Measurements from ENCODE around the gene UBXN6. TPM values are rescaled to one million over a fixed set of nuclear protein-coding genes. Genes with fewer than 3 reads are reported as not detected.

The UBXN6 gene
- total and polyA plus RNA-seq, 2 of the 8 experiments (the other 6 are each of a cell fraction or from before 2014, with no cell fraction given): 28.0 to 43.8 TPM

DNA sequence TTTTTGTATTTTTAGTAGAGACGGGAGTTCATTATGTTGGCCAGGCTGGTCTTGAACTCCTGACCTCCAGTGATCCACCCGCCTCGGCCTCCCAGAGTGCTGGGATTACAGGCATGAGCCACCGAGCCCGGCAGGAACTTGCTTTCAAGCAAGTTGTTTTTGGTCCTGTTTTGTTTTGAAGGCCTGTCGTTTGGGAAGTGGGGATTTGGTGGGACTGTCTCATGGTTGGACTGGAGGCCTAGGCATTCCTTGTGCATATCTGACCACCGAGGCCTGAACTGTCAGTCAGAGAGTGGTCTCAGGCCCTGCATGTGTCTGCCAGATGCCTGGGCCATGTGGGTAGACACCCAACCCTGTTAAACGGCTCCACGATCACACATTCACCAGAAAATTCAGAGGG, 26.3 kb downstream of the UBXN6 start (continued):
- TF ChIP-seq, protein P1, sequence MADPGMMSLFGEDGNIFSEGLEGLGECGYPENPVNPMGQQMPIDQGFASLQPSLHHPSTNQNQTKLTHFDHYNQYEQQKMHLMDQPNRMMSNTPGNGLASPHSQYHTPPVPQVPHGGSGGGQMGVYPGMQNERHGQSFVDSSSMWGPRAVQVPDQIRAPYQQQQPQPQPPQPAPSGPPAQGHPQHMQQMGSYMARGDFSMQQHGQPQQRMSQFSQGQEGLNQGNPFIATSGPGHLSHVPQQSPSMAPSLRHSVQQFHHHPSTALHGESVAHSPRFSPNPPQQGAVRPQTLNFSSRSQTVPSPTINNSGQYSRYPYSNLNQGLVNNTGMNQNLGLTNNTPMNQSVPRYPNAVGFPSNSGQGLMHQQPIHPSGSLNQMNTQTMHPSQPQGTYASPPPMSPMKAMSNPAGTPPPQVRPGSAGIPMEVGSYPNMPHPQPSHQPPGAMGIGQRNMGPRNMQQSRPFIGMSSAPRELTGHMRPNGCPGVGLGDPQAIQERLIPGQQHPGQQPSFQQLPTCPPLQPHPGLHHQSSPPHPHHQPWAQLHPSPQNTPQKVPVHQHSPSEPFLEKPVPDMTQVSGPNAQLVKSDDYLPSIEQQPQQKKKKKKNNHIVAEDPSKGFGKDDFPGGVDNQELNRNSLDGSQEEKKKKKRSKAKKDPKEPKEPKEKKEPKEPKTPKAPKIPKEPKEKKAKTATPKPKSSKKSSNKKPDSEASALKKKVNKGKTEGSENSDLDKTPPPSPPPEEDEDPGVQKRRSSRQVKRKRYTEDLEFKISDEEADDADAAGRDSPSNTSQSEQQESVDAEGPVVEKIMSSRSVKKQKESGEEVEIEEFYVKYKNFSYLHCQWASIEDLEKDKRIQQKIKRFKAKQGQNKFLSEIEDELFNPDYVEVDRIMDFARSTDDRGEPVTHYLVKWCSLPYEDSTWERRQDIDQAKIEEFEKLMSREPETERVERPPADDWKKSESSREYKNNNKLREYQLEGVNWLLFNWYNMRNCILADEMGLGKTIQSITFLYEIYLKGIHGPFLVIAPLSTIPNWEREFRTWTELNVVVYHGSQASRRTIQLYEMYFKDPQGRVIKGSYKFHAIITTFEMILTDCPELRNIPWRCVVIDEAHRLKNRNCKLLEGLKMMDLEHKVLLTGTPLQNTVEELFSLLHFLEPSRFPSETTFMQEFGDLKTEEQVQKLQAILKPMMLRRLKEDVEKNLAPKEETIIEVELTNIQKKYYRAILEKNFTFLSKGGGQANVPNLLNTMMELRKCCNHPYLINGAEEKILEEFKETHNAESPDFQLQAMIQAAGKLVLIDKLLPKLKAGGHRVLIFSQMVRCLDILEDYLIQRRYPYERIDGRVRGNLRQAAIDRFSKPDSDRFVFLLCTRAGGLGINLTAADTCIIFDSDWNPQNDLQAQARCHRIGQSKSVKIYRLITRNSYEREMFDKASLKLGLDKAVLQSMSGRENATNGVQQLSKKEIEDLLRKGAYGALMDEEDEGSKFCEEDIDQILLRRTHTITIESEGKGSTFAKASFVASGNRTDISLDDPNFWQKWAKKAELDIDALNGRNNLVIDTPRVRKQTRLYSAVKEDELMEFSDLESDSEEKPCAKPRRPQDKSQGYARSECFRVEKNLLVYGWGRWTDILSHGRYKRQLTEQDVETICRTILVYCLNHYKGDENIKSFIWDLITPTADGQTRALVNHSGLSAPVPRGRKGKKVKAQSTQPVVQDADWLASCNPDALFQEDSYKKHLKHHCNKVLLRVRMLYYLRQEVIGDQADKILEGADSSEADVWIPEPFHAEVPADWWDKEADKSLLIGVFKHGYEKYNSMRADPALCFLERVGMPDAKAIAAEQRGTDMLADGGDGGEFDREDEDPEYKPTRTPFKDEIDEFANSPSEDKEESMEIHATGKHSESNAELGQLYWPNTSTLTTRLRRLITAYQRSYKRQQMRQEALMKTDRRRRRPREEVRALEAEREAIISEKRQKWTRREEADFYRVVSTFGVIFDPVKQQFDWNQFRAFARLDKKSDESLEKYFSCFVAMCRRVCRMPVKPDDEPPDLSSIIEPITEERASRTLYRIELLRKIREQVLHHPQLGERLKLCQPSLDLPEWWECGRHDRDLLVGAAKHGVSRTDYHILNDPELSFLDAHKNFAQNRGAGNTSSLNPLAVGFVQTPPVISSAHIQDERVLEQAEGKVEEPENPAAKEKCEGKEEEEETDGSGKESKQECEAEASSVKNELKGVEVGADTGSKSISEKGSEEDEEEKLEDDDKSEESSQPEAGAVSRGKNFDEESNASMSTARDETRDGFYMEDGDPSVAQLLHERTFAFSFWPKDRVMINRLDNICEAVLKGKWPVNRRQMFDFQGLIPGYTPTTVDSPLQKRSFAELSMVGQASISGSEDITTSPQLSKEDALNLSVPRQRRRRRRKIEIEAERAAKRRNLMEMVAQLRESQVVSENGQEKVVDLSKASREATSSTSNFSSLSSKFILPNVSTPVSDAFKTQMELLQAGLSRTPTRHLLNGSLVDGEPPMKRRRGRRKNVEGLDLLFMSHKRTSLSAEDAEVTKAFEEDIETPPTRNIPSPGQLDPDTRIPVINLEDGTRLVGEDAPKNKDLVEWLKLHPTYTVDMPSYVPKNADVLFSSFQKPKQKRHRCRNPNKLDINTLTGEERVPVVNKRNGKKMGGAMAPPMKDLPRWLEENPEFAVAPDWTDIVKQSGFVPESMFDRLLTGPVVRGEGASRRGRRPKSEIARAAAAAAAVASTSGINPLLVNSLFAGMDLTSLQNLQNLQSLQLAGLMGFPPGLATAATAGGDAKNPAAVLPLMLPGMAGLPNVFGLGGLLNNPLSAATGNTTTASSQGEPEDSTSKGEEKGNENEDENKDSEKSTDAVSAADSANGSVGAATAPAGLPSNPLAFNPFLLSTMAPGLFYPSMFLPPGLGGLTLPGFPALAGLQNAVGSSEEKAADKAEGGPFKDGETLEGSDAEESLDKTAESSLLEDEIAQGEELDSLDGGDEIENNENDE (IDR thresholded peaks at IDR 0.05; ENCODE audit: insufficient replicate concordance, low read length): no peak
- TF ChIP-seq EGR1 (IDR thresholded peaks at IDR 0.05; ENCODE audit: borderline replicate concordance, low read depth, low read length) (no peak), PHF8 (conservative IDR thresholded peaks at IDR 0.05; ENCODE audit: low read depth, low read length) (no peak)
